ENCODE data around the gene PCDHGA1. TPM values are rescaled to one million over a fixed set of nuclear protein-coding genes. Genes with fewer than 3 reads are reported as not detected.

PCDHGA1 gene
- total and polyA plus RNA-seq, 4 donors, result 0.05 to 0.08 (median 0.05) TPM; not detected in 1

DNA sequence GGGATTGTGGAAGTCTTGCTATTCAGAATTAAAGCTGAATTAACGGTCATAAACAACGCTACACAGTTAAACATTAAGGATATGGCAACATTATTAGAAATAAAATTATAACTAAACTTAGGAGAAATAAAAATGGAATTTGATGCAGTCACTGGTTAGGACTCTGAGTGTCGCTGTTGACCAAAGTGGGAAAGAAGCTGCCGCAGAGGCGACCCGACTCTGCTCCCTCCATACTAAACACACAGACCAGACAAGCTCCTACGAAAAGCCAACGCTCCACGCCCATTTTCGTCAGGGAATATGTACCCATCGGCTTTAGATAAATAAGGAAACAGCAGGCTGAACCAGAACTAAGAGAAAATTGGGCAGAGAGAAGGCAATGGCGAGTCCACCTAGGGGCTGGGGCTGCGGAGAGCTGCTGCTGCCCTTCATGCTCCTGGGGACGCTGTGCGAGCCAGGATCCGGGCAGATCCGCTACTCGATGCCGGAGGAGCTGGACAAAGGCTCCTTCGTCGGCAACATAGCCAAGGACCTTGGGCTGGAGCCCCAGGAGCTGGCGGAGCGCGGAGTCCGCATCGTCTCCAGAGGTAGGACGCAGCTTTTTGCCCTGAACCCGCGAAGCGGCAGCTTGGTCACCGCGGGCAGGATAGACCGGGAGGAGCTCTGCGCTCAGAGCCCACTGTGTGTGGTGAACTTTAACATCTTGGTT lies 33.8 kb downstream of the PCDHGA1 start, which contains the start of gene PCDHGA5 (continued):
- TF ChIP-seq HNF4G (IDR thresholded peaks at IDR 0.05) (no peak), YY1 (IDR thresholded peaks at IDR 0.05) (no peak), RAD21 (IDR thresholded peaks at IDR 0.05) (no peak), JUND (IDR thresholded peaks at IDR 0.05) (no peak), TAF1 (conservative IDR thresholded peaks at IDR 0.05) (no peak)
- TF ChIP-seq, protein P1, sequence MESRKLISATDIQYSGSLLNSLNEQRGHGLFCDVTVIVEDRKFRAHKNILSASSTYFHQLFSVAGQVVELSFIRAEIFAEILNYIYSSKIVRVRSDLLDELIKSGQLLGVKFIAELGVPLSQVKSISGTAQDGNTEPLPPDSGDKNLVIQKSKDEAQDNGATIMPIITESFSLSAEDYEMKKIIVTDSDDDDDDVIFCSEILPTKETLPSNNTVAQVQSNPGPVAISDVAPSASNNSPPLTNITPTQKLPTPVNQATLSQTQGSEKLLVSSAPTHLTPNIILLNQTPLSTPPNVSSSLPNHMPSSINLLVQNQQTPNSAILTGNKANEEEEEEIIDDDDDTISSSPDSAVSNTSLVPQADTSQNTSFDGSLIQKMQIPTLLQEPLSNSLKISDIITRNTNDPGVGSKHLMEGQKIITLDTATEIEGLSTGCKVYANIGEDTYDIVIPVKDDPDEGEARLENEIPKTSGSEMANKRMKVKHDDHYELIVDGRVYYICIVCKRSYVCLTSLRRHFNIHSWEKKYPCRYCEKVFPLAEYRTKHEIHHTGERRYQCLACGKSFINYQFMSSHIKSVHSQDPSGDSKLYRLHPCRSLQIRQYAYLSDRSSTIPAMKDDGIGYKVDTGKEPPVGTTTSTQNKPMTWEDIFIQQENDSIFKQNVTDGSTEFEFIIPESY (IDR thresholded peaks at IDR 0.05), result no peak
- TF ChIP-seq, protein P2, sequence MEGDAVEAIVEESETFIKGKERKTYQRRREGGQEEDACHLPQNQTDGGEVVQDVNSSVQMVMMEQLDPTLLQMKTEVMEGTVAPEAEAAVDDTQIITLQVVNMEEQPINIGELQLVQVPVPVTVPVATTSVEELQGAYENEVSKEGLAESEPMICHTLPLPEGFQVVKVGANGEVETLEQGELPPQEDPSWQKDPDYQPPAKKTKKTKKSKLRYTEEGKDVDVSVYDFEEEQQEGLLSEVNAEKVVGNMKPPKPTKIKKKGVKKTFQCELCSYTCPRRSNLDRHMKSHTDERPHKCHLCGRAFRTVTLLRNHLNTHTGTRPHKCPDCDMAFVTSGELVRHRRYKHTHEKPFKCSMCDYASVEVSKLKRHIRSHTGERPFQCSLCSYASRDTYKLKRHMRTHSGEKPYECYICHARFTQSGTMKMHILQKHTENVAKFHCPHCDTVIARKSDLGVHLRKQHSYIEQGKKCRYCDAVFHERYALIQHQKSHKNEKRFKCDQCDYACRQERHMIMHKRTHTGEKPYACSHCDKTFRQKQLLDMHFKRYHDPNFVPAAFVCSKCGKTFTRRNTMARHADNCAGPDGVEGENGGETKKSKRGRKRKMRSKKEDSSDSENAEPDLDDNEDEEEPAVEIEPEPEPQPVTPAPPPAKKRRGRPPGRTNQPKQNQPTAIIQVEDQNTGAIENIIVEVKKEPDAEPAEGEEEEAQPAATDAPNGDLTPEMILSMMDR (IDR thresholded peaks at IDR 0.05; ENCODE audit: low read depth, low read length, missing input control), result no peak

DNA sequence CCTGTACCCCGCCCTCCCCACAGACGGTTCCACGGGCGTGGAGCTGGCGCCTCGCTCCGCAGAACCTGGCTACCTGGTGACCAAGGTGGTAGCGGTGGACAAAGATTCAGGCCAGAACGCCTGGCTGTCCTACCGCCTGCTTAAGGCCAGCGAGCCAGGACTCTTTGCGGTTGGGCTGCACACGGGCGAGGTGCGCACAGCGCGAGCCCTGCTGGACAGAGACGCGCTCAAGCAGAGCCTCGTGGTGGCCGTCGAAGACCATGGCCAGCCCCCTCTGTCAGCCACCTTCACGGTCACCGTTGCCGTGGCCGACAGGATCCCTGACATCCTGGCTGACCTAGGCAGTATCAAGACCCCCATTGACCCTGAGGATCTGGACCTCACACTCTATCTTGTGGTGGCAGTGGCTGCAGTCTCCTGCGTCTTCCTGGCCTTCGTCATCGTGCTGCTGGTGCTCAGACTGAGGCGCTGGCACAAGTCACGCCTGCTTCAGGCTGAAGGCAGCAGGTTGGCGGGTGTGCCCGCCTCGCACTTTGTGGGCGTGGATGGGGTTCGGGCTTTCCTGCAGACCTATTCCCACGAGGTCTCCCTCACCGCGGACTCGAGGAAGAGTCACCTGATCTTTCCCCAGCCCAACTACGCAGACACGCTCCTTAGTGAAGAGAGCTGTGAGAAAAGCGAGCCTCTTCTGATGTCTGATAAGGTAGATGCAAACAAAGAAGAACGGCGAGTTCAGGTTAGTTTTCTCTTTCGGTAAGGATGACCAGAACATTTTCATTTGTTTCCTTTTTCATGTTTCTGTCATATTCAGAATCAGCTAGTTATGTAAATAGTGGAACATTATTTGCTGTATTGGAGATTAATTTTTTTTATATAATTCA lies 35.9 kb downstream of the PCDHGA1 start:
- H3K9me3 ChIP-seq (ENCODE audit: control insufficient read depth in 4 of 4, low read length in 3 of 4), result peaks cover 40 to 75% (median 54%) of the 10 kb centered on the region in 4 donors
- H3K36me3 ChIP-seq (ENCODE audit: control insufficient read depth in 4 of 4, insufficient read depth in 3 of 4, low read depth in 1 of 4, low read length in 3 of 4), result no peaks in the 10 kb centered on the region
- 28% methylated on average over 46 of the region's 46 CpGs for WGBS
- no peaks in the 10 kb centered on the region for H3K4me1 ChIP-seq (ENCODE audit: control insufficient read depth in 4 of 4, insufficient read depth in 4 of 4, low read length in 3 of 4)
- H3K4me3 ChIP-seq (ENCODE audit: low read depth in 1 of 3, low read length in 3 of 3), result peak overlapping the region in 2 of 3 donors; percentile 6 to 41
- H3K9ac ChIP-seq (ENCODE audit: low read depth in 1 of 2, low read length in 2 of 2), result no peak overlapping the region
- H3K27ac ChIP-seq (ENCODE audit: low read depth in 1 of 2, low read length in 2 of 2), result no peak overlapping the region
- DNase-seq (ENCODE audit: low spot score), result no peak
- TF ChIP-seq, protein P1 (IDR thresholded peaks at IDR 0.05), result no peak
- TF ChIP-seq, protein P3, sequence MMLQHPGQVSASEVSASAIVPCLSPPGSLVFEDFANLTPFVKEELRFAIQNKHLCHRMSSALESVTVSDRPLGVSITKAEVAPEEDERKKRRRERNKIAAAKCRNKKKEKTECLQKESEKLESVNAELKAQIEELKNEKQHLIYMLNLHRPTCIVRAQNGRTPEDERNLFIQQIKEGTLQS (IDR thresholded peaks at IDR 0.05), result no peak
- TF ChIP-seq NR2F2 (IDR thresholded peaks at IDR 0.05) (no peak), TAF1 (conservative IDR thresholded peaks at IDR 0.05) (no peak), FOXA2 (IDR thresholded peaks at IDR 0.05) (no peak), HNF4G (IDR thresholded peaks at IDR 0.05) (no peak), HNF4A (conservative IDR thresholded peaks at IDR 0.05) (no peak), RAD21 (IDR thresholded peaks at IDR 0.05) (no peak), YY1 (IDR thresholded peaks at IDR 0.05) (no peak), JUND (IDR thresholded peaks at IDR 0.05) (no peak), SP1 (IDR thresholded peaks at IDR 0.05) (no peak), EGR1 (IDR thresholded peaks at IDR 0.05; ENCODE audit: low read depth in 2 of 2) (no peak), RXRA (IDR thresholded peaks at IDR 0.05) (no peak), GABPA (IDR thresholded peaks at IDR 0.05 in 1 of 2, conservative IDR thresholded peaks at IDR 0.05 in 1 of 2) (no peak), FOXA1 (IDR thresholded peaks at IDR 0.05) (no peak)
- TF ChIP-seq, protein P2 (IDR thresholded peaks at IDR 0.05; ENCODE audit: low read depth, low read length, missing input control), result no peak
- TF ChIP-seq, protein P4, sequence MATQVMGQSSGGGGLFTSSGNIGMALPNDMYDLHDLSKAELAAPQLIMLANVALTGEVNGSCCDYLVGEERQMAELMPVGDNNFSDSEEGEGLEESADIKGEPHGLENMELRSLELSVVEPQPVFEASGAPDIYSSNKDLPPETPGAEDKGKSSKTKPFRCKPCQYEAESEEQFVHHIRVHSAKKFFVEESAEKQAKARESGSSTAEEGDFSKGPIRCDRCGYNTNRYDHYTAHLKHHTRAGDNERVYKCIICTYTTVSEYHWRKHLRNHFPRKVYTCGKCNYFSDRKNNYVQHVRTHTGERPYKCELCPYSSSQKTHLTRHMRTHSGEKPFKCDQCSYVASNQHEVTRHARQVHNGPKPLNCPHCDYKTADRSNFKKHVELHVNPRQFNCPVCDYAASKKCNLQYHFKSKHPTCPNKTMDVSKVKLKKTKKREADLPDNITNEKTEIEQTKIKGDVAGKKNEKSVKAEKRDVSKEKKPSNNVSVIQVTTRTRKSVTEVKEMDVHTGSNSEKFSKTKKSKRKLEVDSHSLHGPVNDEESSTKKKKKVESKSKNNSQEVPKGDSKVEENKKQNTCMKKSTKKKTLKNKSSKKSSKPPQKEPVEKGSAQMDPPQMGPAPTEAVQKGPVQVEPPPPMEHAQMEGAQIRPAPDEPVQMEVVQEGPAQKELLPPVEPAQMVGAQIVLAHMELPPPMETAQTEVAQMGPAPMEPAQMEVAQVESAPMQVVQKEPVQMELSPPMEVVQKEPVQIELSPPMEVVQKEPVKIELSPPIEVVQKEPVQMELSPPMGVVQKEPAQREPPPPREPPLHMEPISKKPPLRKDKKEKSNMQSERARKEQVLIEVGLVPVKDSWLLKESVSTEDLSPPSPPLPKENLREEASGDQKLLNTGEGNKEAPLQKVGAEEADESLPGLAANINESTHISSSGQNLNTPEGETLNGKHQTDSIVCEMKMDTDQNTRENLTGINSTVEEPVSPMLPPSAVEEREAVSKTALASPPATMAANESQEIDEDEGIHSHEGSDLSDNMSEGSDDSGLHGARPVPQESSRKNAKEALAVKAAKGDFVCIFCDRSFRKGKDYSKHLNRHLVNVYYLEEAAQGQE (IDR thresholded peaks at IDR 0.05), result no peak
- TF ChIP-seq, protein P5, sequence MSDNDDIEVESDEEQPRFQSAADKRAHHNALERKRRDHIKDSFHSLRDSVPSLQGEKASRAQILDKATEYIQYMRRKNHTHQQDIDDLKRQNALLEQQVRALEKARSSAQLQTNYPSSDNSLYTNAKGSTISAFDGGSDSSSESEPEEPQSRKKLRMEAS (IDR thresholded peaks at IDR 0.05), result no peak
- peaks cover 0 to 5% (median 0%) of the 10 kb centered on the region in 4 donors for H3K27me3 ChIP-seq (ENCODE audit: control insufficient read depth in 4 of 4, insufficient read depth in 4 of 4, low read length in 3 of 4)

Measured in liver (tissue), 9 donors.